HG03442 (cell line): ENCODE measurements around the gene TAS2R19.

Source experiments
- ATAC-seq: cut with Tn5 transposase; IDR thresholded peaks from one replicate; pipeline ENCODE4 v1.9.1; 2021; ENCODE audit warnings: mild to moderate bottlenecking, moderate library complexity; ENCODE audit not compliant: unreplicated experiment

TAS2R19 gene

GRCh38 chr12:10994307-10994706 lies 28.1 kb downstream of the TAS2R19 start:
- ATAC-seq = no peak

GRCh38 chr12:10989107-10989506 lies 33.3 kb downstream of the TAS2R19 start:
- no peak for ATAC-seq

- ATAC-seq = no peak
Observed at GRCh38 chr12:10986812-10987211, 35.6 kb downstream of the TAS2R19 start, which contains the start of gene TAS2R50. Gene TAS2R50, minus strand, starts transcription at chr12:10986912. Its CDS starts 52 bp downstream, at chr12:10986860.

- ATAC-seq = no peak
Observed at GRCh38 chr12:10982244-10982643, 40.2 kb downstream of the TAS2R19 start.

- no peak for ATAC-seq
Observed at GRCh38 chr12:10974965-10975364, 47.5 kb downstream of the TAS2R19 start.
